ENCODE measurements around the gene RAD9A. TPM values are rescaled to one million over a fixed set of nuclear protein-coding genes. Genes with fewer than 3 reads are reported as not detected.

RAD9A gene
- total RNA-seq, 1 experiment from 2014 or later = 26.9 TPM

GRCh38 chr11:67345920-67346819, 45.6 kb upstream of the RAD9A start:
- Mint-ChIP-seq H3K36me3 (ENCODE audit: insufficient read depth, unreplicated experiment) (peaks cover 18% of the 10 kb centered on the region), H3K27ac (ENCODE audit: unreplicated experiment) (peak overlapping the region; percentile 96), H3K4me1 (ENCODE audit: low read depth, unreplicated experiment) (peaks cover 55% of the 10 kb centered on the region), H3K4me3 (ENCODE audit: low read depth, unreplicated experiment) (peak overlapping the region; percentile 21), H3K9me3 (ENCODE audit: low read depth, unreplicated experiment) (no peaks in the 10 kb centered on the region), H3K27me3 (ENCODE audit: unreplicated experiment) (no peaks in the 10 kb centered on the region)
- intact Hi-C loops (cut with micrococcal nuclease; ENCODE audit: unreplicated experiment) = loop anchor here (5.0 kb wide), 1 partner anchor 36 kb away; no protein-coding TSS in a partner anchor
- TF ChIP-seq CTCF (IDR thresholded peaks at IDR 0.05; ENCODE audit: unreplicated experiment) = peak; percentile 84
- CTCF ChIA-PET = interaction anchor here (0.6 to 3.2 kb wide), 18 partner anchors 9 to 291 kb away, joined by 3 to 46 read pairs (median 4); partner anchors contain the start of genes CLCF1, KDM2A, NUDT8 and PPP1CA
- peak; percentile 77 for DNase-seq
- BruUV-seq (replicated peaks) = no TSS peak

- H3K4me3 Mint-ChIP-seq (ENCODE audit: low read depth, unreplicated experiment) = no peak overlapping the region
- intact Hi-C loops (cut with micrococcal nuclease; ENCODE audit: unreplicated experiment) = loop anchor here (5.0 kb wide), 1 partner anchor 34 kb away; no protein-coding TSS in a partner anchor
- no peak for DNase-seq
- peaks cover 35% of the 10 kb centered on the region for H3K36me3 Mint-ChIP-seq (ENCODE audit: insufficient read depth, unreplicated experiment)
- TF ChIP-seq CTCF (IDR thresholded peaks at IDR 0.05; ENCODE audit: unreplicated experiment) = no peak
- peak overlapping the region; percentile 45 for H3K27ac Mint-ChIP-seq (ENCODE audit: unreplicated experiment)
- H3K27me3 Mint-ChIP-seq (ENCODE audit: unreplicated experiment) = no peaks in the 10 kb centered on the region
- no TSS peak for BruUV-seq (replicated peaks)
- H3K4me1 Mint-ChIP-seq (ENCODE audit: low read depth, unreplicated experiment) = peaks cover 55% of the 10 kb centered on the region
- CTCF ChIA-PET = interaction anchor here (0.6 kb wide), 2 partner anchors 9 to 42 kb away, joined by 4 to 6 read pairs; no protein-coding TSS in a partner anchor
- H3K9me3 Mint-ChIP-seq (ENCODE audit: low read depth, unreplicated experiment) = no peaks in the 10 kb centered on the region
These were observed 43.6 kb upstream of the RAD9A start for GRCh38 chr11:67347964-67348749.

DNA sequence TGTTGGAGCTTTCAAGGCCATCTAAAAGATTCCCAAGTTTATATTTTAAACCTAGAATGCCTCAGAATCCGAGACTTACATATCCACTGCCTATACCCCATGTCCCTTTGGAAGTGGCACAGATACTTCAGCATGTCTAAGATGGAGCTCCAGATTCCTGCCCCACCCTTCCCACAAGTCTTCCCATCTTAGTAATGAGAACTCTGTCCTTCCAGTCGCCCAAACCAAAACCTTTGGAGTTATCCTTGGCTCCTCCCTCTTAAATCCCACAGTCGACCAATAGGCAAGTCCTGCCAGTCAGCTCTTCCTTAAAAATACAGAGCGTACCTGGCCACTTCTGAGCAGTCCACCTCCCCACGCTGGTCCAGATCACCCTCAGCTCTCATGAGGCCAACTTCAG, 42.8 kb upstream of the RAD9A start:
- peaks cover 57% of the 10 kb centered on the region for H3K4me1 Mint-ChIP-seq (ENCODE audit: low read depth, unreplicated experiment)
- no peak for TF ChIP-seq CTCF (IDR thresholded peaks at IDR 0.05; ENCODE audit: unreplicated experiment)
- H3K9me3 Mint-ChIP-seq (ENCODE audit: low read depth, unreplicated experiment) = no peaks in the 10 kb centered on the region
- intact Hi-C loops (cut with micrococcal nuclease; ENCODE audit: unreplicated experiment) = loop anchor here (5.0 kb wide), 1 partner anchor 33 kb away; no protein-coding TSS in a partner anchor
- no peaks in the 10 kb centered on the region for H3K27me3 Mint-ChIP-seq (ENCODE audit: unreplicated experiment)
- peak overlapping the region; percentile 45 for H3K27ac Mint-ChIP-seq (ENCODE audit: unreplicated experiment)
- BruUV-seq (replicated peaks) = no TSS peak
- no peak for DNase-seq
- peaks cover 44% of the 10 kb centered on the region for H3K36me3 Mint-ChIP-seq (ENCODE audit: insufficient read depth, unreplicated experiment)
- CTCF ChIA-PET = interaction anchor here (0.6 kb wide), 2 partner anchors 10 to 41 kb away, joined by 4 to 6 read pairs; no protein-coding TSS in a partner anchor
- no peak overlapping the region for H3K4me3 Mint-ChIP-seq (ENCODE audit: low read depth, unreplicated experiment)

DNA sequence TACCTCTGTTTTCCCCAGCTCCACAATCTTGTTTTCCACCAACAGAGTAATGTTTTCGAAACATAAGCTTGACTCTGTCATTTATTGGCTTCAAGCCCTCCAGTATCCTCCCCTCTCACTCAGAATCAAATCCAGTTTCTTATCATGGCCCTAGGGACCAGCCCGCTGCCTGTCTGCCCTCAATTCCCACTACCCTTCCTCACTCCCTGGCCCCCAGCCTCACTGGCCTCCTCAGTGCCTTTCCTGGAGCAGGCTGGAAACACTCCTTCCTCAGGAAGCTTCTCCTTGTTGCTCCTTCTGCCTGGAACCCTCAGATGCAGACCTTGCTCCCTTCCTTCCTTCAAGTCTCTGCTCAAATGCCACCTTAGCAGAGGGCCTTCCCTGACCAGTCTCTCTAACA, 42.3 kb upstream of the RAD9A start:
- CTCF ChIA-PET = no interaction called here
- no peaks in the 10 kb centered on the region for H3K27me3 Mint-ChIP-seq (ENCODE audit: unreplicated experiment)
- no peak for DNase-seq
- no peaks in the 10 kb centered on the region for H3K9me3 Mint-ChIP-seq (ENCODE audit: low read depth, unreplicated experiment)
- BruUV-seq (replicated peaks) = no TSS peak
- intact Hi-C loops (cut with micrococcal nuclease; ENCODE audit: unreplicated experiment) = loop anchor here (5.0 kb wide), 1 partner anchor 33 kb away; no protein-coding TSS in a partner anchor
- peaks cover 45% of the 10 kb centered on the region for H3K36me3 Mint-ChIP-seq (ENCODE audit: insufficient read depth, unreplicated experiment)
- H3K4me1 Mint-ChIP-seq (ENCODE audit: low read depth, unreplicated experiment) = peaks cover 58% of the 10 kb centered on the region
- H3K27ac Mint-ChIP-seq (ENCODE audit: unreplicated experiment) = peak overlapping the region; percentile 45
- no peak for TF ChIP-seq CTCF (IDR thresholded peaks at IDR 0.05; ENCODE audit: unreplicated experiment)
- H3K4me3 Mint-ChIP-seq (ENCODE audit: low read depth, unreplicated experiment) = no peak overlapping the region
